ENCODE measurements around the gene P4HA2.

DNA sequence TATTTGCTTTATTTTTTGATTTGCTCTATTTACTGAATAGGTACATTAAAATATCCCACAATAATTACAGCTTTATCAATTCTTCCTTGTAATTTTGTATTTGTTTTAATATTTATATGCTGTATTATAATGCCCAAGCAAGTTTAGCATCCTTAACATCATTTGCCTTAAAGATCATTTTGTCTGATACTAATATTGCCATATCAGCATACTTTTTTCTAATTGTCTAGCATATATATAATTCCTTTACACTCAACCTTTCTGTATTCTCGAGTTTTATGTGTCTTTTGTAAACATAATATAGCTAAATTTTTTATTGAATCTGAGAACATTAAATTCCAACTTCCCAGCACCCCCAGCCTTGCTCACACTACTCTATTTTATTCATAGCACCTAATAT, 64.7 kb downstream of the P4HA2 start:
- TF ChIP-seq, protein P1, sequence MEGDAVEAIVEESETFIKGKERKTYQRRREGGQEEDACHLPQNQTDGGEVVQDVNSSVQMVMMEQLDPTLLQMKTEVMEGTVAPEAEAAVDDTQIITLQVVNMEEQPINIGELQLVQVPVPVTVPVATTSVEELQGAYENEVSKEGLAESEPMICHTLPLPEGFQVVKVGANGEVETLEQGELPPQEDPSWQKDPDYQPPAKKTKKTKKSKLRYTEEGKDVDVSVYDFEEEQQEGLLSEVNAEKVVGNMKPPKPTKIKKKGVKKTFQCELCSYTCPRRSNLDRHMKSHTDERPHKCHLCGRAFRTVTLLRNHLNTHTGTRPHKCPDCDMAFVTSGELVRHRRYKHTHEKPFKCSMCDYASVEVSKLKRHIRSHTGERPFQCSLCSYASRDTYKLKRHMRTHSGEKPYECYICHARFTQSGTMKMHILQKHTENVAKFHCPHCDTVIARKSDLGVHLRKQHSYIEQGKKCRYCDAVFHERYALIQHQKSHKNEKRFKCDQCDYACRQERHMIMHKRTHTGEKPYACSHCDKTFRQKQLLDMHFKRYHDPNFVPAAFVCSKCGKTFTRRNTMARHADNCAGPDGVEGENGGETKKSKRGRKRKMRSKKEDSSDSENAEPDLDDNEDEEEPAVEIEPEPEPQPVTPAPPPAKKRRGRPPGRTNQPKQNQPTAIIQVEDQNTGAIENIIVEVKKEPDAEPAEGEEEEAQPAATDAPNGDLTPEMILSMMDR (IDR thresholded peaks at IDR 0.05) = no peak
- TF ChIP-seq, protein P2, sequence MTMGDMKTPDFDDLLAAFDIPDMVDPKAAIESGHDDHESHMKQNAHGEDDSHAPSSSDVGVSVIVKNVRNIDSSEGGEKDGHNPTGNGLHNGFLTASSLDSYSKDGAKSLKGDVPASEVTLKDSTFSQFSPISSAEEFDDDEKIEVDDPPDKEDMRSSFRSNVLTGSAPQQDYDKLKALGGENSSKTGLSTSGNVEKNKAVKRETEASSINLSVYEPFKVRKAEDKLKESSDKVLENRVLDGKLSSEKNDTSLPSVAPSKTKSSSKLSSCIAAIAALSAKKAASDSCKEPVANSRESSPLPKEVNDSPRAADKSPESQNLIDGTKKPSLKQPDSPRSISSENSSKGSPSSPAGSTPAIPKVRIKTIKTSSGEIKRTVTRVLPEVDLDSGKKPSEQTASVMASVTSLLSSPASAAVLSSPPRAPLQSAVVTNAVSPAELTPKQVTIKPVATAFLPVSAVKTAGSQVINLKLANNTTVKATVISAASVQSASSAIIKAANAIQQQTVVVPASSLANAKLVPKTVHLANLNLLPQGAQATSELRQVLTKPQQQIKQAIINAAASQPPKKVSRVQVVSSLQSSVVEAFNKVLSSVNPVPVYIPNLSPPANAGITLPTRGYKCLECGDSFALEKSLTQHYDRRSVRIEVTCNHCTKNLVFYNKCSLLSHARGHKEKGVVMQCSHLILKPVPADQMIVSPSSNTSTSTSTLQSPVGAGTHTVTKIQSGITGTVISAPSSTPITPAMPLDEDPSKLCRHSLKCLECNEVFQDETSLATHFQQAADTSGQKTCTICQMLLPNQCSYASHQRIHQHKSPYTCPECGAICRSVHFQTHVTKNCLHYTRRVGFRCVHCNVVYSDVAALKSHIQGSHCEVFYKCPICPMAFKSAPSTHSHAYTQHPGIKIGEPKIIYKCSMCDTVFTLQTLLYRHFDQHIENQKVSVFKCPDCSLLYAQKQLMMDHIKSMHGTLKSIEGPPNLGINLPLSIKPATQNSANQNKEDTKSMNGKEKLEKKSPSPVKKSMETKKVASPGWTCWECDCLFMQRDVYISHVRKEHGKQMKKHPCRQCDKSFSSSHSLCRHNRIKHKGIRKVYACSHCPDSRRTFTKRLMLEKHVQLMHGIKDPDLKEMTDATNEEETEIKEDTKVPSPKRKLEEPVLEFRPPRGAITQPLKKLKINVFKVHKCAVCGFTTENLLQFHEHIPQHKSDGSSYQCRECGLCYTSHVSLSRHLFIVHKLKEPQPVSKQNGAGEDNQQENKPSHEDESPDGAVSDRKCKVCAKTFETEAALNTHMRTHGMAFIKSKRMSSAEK (CRISPR knock-in tag; IDR thresholded peaks at IDR 0.05; ENCODE audit: borderline replicate concordance) = no peak
- TF ChIP-seq, protein P3, sequence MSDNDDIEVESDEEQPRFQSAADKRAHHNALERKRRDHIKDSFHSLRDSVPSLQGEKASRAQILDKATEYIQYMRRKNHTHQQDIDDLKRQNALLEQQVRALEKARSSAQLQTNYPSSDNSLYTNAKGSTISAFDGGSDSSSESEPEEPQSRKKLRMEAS (CRISPR knock-in tag; IDR thresholded peaks at IDR 0.05) = no peak
- TF ChIP-seq, protein P4, sequence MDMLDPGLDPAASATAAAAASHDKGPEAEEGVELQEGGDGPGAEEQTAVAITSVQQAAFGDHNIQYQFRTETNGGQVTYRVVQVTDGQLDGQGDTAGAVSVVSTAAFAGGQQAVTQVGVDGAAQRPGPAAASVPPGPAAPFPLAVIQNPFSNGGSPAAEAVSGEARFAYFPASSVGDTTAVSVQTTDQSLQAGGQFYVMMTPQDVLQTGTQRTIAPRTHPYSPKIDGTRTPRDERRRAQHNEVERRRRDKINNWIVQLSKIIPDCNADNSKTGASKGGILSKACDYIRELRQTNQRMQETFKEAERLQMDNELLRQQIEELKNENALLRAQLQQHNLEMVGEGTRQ (CRISPR knock-in tag; IDR thresholded peaks at IDR 0.05) = no peak
- TF ChIP-seq CBFB (CRISPR knock-in tag; IDR thresholded peaks at IDR 0.05; ENCODE audit: low read depth) = no peak
- TF ChIP-seq, protein P5, sequence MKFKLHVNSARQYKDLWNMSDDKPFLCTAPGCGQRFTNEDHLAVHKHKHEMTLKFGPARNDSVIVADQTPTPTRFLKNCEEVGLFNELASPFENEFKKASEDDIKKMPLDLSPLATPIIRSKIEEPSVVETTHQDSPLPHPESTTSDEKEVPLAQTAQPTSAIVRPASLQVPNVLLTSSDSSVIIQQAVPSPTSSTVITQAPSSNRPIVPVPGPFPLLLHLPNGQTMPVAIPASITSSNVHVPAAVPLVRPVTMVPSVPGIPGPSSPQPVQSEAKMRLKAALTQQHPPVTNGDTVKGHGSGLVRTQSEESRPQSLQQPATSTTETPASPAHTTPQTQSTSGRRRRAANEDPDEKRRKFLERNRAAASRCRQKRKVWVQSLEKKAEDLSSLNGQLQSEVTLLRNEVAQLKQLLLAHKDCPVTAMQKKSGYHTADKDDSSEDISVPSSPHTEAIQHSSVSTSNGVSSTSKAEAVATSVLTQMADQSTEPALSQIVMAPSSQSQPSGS (CRISPR knock-in tag; IDR thresholded peaks at IDR 0.05; ENCODE audit: borderline replicate concordance, low read depth) = no peak

Data from WTC11 (cell line).